Left ventricle myocardium inferior (tissue), 1 donor: ENCODE results near the gene CPT2. TPM values are rescaled to one million over a fixed set of nuclear protein-coding genes. Genes with fewer than 3 reads are reported as not detected.
A peak's percentile ranks its signal among the peaks of the same experiment; 100 is the strongest.

Source experiments
- DNase-seq: peaks from one replicate; pipeline ENCODE4 v3.0.0-alpha.2; 2020
- H3K27ac ChIP-seq: fragments of 200-600 bp; replicated peaks from 2 replicates; pipeline ENCODE4 v1.8.0; 2021
- H3K27me3 ChIP-seq: fragments of 200-600 bp; 2 replicates; pipeline ENCODE4 v1.8.0; 2021; ENCODE audit warnings: low read depth
- H3K36me3 ChIP-seq: fragments of 200-600 bp; 2 replicates; pipeline ENCODE4 v1.8.0; 2021
- H3K4me1 ChIP-seq: fragments of 200-600 bp; 2 replicates; pipeline ENCODE4 v1.8.0; 2021
- H3K4me3 ChIP-seq: fragments of 200-600 bp; 2 replicates; pipeline ENCODE4 v1.8.0; 2021; ENCODE audit warnings: mild to moderate bottlenecking, moderate library complexity
- H3K9me3 ChIP-seq: fragments of 200-600 bp; replicated peaks from 2 replicates; pipeline ENCODE4 v1.8.0; 2021
- CTCF ChIP-seq: fragments of 200-600 bp; IDR thresholded peaks from 2 replicates; pipeline ENCODE4 v1.8.0; 2021; ENCODE audit warnings: antibody characterized with exemption, mild to moderate bottlenecking, borderline replicate concordance
- intact Hi-C: fragments of 100-400 bp; cut with micrococcal nuclease; formaldehyde crosslinking; loops from one replicate; pipeline ENCODE4 v1.11.0; 2022
- total RNA-seq: library from RNA; stranded (reverse); fragmentation: NEBNext Ultra II Directional; extraction: Animal tissue kit (Norgen Biotek cat#: 25700); gene quantifications from one replicate; pipeline ENCODE4 v1.2.1, GENCODE V29; 2021
- donor health status: DM: no; HTN: yes; CAD: no; lungs with severe emphysema.

The CPT2 gene
- total RNA-seq, 1 donor from 2014 or later = 31.7 TPM

- intact Hi-C loops = no loop called here
- DNase-seq = no peak
- H3K9me3 ChIP-seq = no peaks in the 10 kb centered on the region
- no peaks in the 10 kb centered on the region for H3K36me3 ChIP-seq
- H3K4me3 ChIP-seq = no peak overlapping the region
- H3K27ac ChIP-seq = no peak overlapping the region
- TF ChIP-seq CTCF = no peak
- no peaks in the 10 kb centered on the region for H3K27me3 ChIP-seq
- H3K4me1 ChIP-seq = peaks cover 14% of the 10 kb centered on the region
Measured at GRCh38 chr1:53174971-53175913, 21.4 kb upstream of the CPT2 start.

GRCh38 chr1:53176452-53177208 is 20.0 kb upstream of the CPT2 start:
- Histone ChIP-seq H3K4me3 (no peak overlapping the region), H3K4me1 (peaks cover 14% of the 10 kb centered on the region), H3K36me3 (no peaks in the 10 kb centered on the region), H3K9me3 (no peaks in the 10 kb centered on the region), H3K27ac (peak overlapping the region; percentile 45), H3K27me3 (no peaks in the 10 kb centered on the region)
- peak; percentile 44 for DNase-seq
- peak; percentile 60 for TF ChIP-seq CTCF
- intact Hi-C loops = no loop called here

GRCh38 chr1:53180226-53180625 is 16.4 kb upstream of the CPT2 start:
- Histone ChIP-seq H3K27ac (no peak overlapping the region), H3K36me3 (no peaks in the 10 kb centered on the region), H3K4me3 (no peak overlapping the region), H3K27me3 (no peaks in the 10 kb centered on the region), H3K9me3 (no peaks in the 10 kb centered on the region), H3K4me1 (peaks cover 21% of the 10 kb centered on the region)
- no peak for DNase-seq
- no peak for TF ChIP-seq CTCF
- intact Hi-C loops = no loop called here

GRCh38 chr1:53180951-53181350 is 15.7 kb upstream of the CPT2 start:
- Histone ChIP-seq H3K27ac (no peak overlapping the region), H3K4me3 (no peak overlapping the region), H3K27me3 (no peaks in the 10 kb centered on the region), H3K4me1 (peaks cover 21% of the 10 kb centered on the region), H3K36me3 (no peaks in the 10 kb centered on the region), H3K9me3 (no peaks in the 10 kb centered on the region)
- no peak for DNase-seq
- intact Hi-C loops = no loop called here
- TF ChIP-seq CTCF = no peak

- no peaks in the 10 kb centered on the region for H3K27me3 ChIP-seq
- H3K27ac ChIP-seq = peak overlapping the region; percentile 39
- intact Hi-C loops = no loop called here
- H3K9me3 ChIP-seq = no peaks in the 10 kb centered on the region
- no peaks in the 10 kb centered on the region for H3K36me3 ChIP-seq
- H3K4me1 ChIP-seq = peaks cover 10% of the 10 kb centered on the region
- DNase-seq = peak; percentile 79
- peak; percentile 89 for TF ChIP-seq CTCF
- H3K4me3 ChIP-seq = no peak overlapping the region
Measured at GRCh38 chr1:53182111-53182593, 14.5 kb upstream of the CPT2 start.
